Sciatic nerve (tissue), 2 donors: ENCODE data around the gene FKBP5. TPM values are rescaled to one million over a fixed set of nuclear protein-coding genes. Genes with fewer than 3 reads are reported as not detected.
A peak's percentile ranks its signal among the peaks of the same experiment; 100 is the strongest.

Source experiments
- ATAC-seq: fragments of 200-7000 bp; cut with Tn5 transposase; one replicate; pipeline ENCODE4 v1.9.1; 2020; ENCODE audit warnings: mild to moderate bottlenecking, moderate library complexity
- DNase-seq: peaks from one replicate; pipeline ENCODE4 v3.0.0-alpha.2; 2020; ENCODE audit warnings: low spot score
- intact Hi-C: fragments of 100-400 bp; cut with DNase I; formaldehyde crosslinking; loops from one replicate; pipeline ENCODE4 v1.14.2; 2022
- microRNA-seq: library from miRNA; unstranded; fragments of <30 nt; microRNA quantifications from one replicate; pipeline ENCODE4 v1.2.0, GENCODE V29; 2020
- total RNA-seq: library from RNA; stranded (reverse); fragmentation: NEBNext Ultra II Directional; extraction: Animal tissue kit (Norgen Biotek cat#: 25700); gene quantifications from one replicate; pipeline ENCODE4 v1.2.1, GENCODE V29; 2021
- donor health status: DM: no; HTN: no; CAD: no.
- donor health status: DM: no; HTN: no; CAD: no.

FKBP5 gene
- total RNA-seq, 1 donor from 2014 or later = 23.6 TPM

DNA sequence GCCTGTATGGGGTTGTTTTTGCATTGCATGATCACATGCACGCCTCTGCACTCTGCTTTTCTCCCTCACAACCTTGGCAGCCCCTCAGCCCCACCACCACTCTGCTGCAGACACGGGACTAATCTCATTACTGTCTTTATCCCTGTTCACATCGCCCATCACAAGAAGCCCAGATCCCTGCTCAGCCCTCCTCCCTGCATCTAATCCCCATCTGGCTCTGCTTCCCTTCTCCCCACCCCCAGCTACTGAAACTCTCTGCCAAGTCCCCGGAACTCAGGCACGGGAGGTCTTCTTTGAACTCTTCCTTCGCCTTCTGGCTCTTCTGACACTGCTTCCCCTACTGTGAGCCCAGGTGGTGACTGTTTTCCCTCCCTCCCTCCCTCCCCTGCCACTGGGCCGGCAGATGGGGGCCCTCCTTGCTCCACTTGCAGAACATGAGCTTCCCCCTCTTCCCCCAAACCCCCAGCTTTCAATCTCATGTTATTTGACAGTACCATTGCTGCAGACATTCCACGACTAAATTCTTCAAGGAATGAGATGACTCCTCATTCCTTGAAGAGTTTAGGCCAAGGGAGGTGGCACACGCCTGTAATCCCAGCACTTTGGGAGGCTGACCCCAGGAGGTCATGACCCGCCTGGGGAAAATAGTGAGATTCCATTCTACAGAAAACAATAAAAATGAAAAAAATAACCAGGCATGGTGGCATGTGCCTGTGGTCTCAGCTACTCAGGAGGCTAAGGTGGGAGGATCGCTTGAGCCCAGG, 154.1 kb downstream of the FKBP5 start:
- no peak for DNase-seq
- intact Hi-C loops = no loop called here
- ATAC-seq = no peak

DNA sequence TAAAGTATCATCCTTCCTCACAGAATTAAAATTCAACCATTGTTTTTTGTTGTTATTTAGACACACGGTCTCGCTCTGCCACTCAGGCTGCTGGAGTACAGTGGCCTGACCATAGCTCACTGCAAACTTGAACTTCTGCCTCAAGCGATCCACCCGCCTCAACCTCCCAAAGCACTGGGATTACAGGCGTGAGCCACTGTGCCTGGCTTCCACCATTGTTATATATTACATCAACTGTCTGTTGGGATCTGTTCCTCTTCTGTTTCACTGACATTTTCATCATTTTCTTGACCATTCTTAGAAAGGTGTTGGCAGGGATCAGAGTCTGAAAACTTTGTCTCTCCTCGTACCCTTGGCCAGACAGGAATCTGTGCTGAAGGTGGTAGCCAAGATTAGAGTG, 154.7 kb downstream of the FKBP5 start:
- ATAC-seq = no peak
- intact Hi-C loops = no loop called here
- DNase-seq = no peak

DNA sequence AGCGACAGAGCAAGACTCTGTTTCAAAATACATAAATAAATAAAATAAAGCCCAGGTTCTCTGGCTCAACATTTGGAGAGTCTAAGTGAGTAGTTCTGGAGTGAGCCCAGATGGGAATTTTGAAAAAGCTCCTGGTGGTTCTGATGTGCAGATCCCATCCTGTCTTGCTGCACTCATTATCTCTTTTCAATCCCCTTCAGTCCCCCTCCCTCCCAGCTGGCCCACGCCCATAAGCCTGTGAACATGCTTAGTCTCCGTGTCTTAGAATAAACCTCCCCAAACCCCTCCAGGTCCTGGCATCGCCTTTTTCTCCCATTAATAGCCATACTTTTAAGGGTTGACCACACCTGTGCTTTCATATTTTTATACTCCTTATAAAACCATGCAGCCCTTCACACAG, 156.6 kb downstream of the FKBP5 start:
- no peak for ATAC-seq

DNA sequence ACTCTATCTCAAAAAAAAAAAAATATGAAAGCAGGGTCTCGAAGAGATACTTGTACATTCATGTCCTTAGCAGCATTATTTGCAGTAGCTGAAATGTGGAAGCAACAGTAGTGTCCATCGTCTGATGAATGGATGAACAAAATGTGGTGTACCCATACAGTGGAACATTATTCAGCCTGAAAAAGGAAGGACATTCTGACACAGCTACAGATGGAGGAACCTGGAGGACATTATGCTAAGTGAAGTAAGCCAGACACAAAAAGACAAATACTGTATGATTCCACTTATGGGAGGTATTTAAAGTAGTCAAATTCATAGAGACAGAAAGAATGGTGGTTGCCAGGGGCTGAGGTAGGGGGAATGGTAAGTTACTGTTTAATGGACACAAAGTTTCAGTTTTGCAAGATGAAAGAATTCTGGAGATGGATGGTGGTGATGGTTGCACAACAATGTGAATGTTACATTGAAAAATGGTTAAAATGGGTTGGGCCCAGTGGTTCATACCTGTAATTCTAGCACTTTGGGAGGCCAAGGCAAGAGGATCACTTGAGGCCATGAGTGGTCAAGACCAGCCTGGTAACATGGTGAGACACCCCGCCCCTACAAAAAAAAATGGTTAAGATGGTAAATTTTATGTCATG, 164.2 kb downstream of the FKBP5 start:
- no peak for DNase-seq
- no peak for ATAC-seq
- intact Hi-C loops = no loop called here

More for the DNA sequence above, 156.6 kb downstream of the FKBP5 start:
- DNase-seq = no peak
- intact Hi-C loops = no loop called here

Small RNA genes lying within 50 kb of the gene (microRNA-seq; reads per million reads assigned to microRNA genes)
- gene MIR5690 = 12.3 reads per million, percentile 26 among the genes with 10 or more reads in this experiment

Other genes starting within 250 kb of the FKBP5 start
- gene FANCE, start 236.6 kb downstream of the FKBP5 start, total RNA-seq = 6.4 TPM
- 813 TPM for gene RPL10A, start 220.5 kb downstream of the FKBP5 start, total RNA-seq
- 20.5 TPM for gene TEAD3, start 191.8 kb downstream of the FKBP5 start, total RNA-seq
- not detected for gene TULP1, start 176.0 kb downstream of the FKBP5 start, total RNA-seq
- gene ARMC12, start 48.1 kb upstream of the FKBP5 start, total RNA-seq = 0.80 TPM
- gene CLPSL2, start 87.7 kb upstream of the FKBP5 start, total RNA-seq = not detected
- not detected for gene CLPSL1, start 92.1 kb upstream of the FKBP5 start, total RNA-seq
- gene CLPS, start 108.4 kb upstream of the FKBP5 start, total RNA-seq = 3.8 TPM
- not detected for gene LHFPL5, start 116.4 kb upstream of the FKBP5 start, total RNA-seq
- 33.2 TPM for gene SRPK1, start 232.2 kb upstream of the FKBP5 start, total RNA-seq